ENCODE results near the gene SLC2A9. TPM values are rescaled to one million over a fixed set of nuclear protein-coding genes. Genes with fewer than 3 reads are reported as not detected.

The SLC2A9 gene
- total RNA-seq, 1 donor from 2014 or later, result not detected

- no peak for TF ChIP-seq CTCF (IDR thresholded peaks at IDR 0.05; ENCODE audit: partially characterized antibody, unreplicated experiment)
- Mint-ChIP-seq H3K4me1 (ENCODE audit: low read depth, unreplicated experiment) (peaks cover 7% of the 10 kb centered on the region), H3K4me3 (ENCODE audit: unreplicated experiment) (no peak overlapping the region), H3K27me3 (ENCODE audit: unreplicated experiment) (peaks cover 3% of the 10 kb centered on the region), H3K27ac (ENCODE audit: unreplicated experiment) (no peak overlapping the region), H3K36me3 (ENCODE audit: unreplicated experiment) (peaks cover 4% of the 10 kb centered on the region), H3K9me3 (ENCODE audit: unreplicated experiment) (peaks cover 4% of the 10 kb centered on the region)
- DNase-seq, result no peak
These were observed 25.2 kb upstream of the SLC2A9 start for GRCh38 chr4:10046471-10046870.

GRCh38 chr4:10045481-10045880 is 24.2 kb upstream of the SLC2A9 start:
- peaks cover 4% of the 10 kb centered on the region for H3K9me3 Mint-ChIP-seq (ENCODE audit: unreplicated experiment)
- H3K27ac Mint-ChIP-seq (ENCODE audit: unreplicated experiment), result no peak overlapping the region
- H3K27me3 Mint-ChIP-seq (ENCODE audit: unreplicated experiment), result peaks cover 3% of the 10 kb centered on the region
- H3K36me3 Mint-ChIP-seq (ENCODE audit: unreplicated experiment), result peaks cover 4% of the 10 kb centered on the region
- DNase-seq, result no peak
- TF ChIP-seq CTCF (IDR thresholded peaks at IDR 0.05; ENCODE audit: partially characterized antibody, unreplicated experiment), result no peak
- H3K4me1 Mint-ChIP-seq (ENCODE audit: low read depth, unreplicated experiment), result peaks cover 3% of the 10 kb centered on the region
- no peak overlapping the region for H3K4me3 Mint-ChIP-seq (ENCODE audit: unreplicated experiment)

GRCh38 chr4:10041036-10041435 is 19.7 kb upstream of the SLC2A9 start:
- DNase-seq, result no peak
- TF ChIP-seq CTCF (IDR thresholded peaks at IDR 0.05; ENCODE audit: partially characterized antibody, unreplicated experiment), result no peak
- no peaks in the 10 kb centered on the region for H3K36me3 Mint-ChIP-seq (ENCODE audit: unreplicated experiment)
- no peak overlapping the region for H3K27ac Mint-ChIP-seq (ENCODE audit: unreplicated experiment)
- no peaks in the 10 kb centered on the region for H3K27me3 Mint-ChIP-seq (ENCODE audit: unreplicated experiment)
- H3K4me3 Mint-ChIP-seq (ENCODE audit: unreplicated experiment), result no peak overlapping the region
- no peaks in the 10 kb centered on the region for H3K4me1 Mint-ChIP-seq (ENCODE audit: low read depth, unreplicated experiment)
- H3K9me3 Mint-ChIP-seq (ENCODE audit: unreplicated experiment), result peaks cover 5% of the 10 kb centered on the region

GRCh38 chr4:10040049-10040892 is 19.0 kb upstream of the SLC2A9 start:
- Mint-ChIP-seq H3K4me1 (ENCODE audit: low read depth, unreplicated experiment) (peaks cover 1% of the 10 kb centered on the region), H3K36me3 (ENCODE audit: unreplicated experiment) (no peaks in the 10 kb centered on the region), H3K4me3 (ENCODE audit: unreplicated experiment) (no peak overlapping the region), H3K9me3 (ENCODE audit: unreplicated experiment) (peaks cover 6% of the 10 kb centered on the region), H3K27me3 (ENCODE audit: unreplicated experiment) (no peaks in the 10 kb centered on the region), H3K27ac (ENCODE audit: unreplicated experiment) (no peak overlapping the region)
- no peak for TF ChIP-seq CTCF (IDR thresholded peaks at IDR 0.05; ENCODE audit: partially characterized antibody, unreplicated experiment)
- no peak for DNase-seq

- Mint-ChIP-seq H3K36me3 (ENCODE audit: unreplicated experiment) (no peaks in the 10 kb centered on the region), H3K4me3 (ENCODE audit: unreplicated experiment) (no peak overlapping the region), H3K27me3 (ENCODE audit: unreplicated experiment) (peaks cover under 1% of the 10 kb centered on the region), H3K27ac (ENCODE audit: unreplicated experiment) (no peak overlapping the region), H3K4me1 (ENCODE audit: low read depth, unreplicated experiment) (peaks cover 17% of the 10 kb centered on the region), H3K9me3 (ENCODE audit: unreplicated experiment) (peaks cover 2% of the 10 kb centered on the region)
- no peak for TF ChIP-seq CTCF (IDR thresholded peaks at IDR 0.05; ENCODE audit: partially characterized antibody, unreplicated experiment)
- no peak for DNase-seq
These were observed 15.6 kb upstream of the SLC2A9 start for GRCh38 chr4:10036807-10037342.

Measured in glutamatergic neuron (in vitro differentiated cells).